ENCODE results near the gene MRPL48.

MRPL48 gene

DNA sequence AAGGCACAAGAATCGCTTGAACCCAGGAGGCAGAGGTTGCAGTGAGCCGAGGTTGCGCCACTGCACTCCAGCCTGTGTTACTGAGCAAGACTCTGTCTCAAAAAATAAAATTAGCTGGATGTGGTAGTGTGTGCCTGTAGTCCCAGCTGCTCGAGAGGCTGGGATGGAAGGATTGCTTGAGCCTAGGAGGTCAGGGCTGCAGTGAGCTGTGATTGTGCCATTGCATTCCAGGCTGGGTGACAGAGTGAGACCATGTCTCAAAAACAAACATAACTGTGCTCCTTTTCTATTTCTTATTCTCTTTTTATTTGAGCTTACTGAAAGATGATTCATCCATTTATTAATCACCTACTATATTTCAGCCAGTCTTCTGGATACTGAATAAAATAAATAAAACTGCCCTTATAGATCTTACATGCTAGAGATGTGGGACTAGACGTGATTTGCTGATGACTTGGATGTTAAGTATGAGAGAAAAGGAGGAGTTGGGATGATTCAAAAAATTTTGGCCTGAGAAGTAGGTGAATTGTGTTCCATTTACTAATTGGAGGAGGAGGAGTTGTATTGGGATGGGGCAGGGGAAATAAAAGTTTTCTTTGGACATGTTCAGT is 107.2 kb downstream of the MRPL48 start:
- Histone ChIP-seq H3K9me3 (ENCODE audit: insufficient read depth, low read depth, low read length) (peaks cover 5% of the 10 kb centered on the region; the same call in 1 of the 2 replicates), H3K27me3 (ENCODE audit: insufficient read depth, low read length) (no peaks in the 10 kb centered on the region), H3K27ac (ENCODE audit: low read depth, low read length) (no peak overlapping the region), H3K36me3 (ENCODE audit: insufficient read depth, low read length) (peaks cover 46% of the 10 kb centered on the region), H3K9ac (ENCODE audit: low read depth, low read length) (no peak overlapping the region), H3K4me1 (ENCODE audit: insufficient read depth, low read length) (no peaks in the 10 kb centered on the region), H3K4me3 (ENCODE audit: low read length) (no peak overlapping the region)
- 95% methylated on average over 5 of the region's 5 CpGs for WGBS

DNA sequence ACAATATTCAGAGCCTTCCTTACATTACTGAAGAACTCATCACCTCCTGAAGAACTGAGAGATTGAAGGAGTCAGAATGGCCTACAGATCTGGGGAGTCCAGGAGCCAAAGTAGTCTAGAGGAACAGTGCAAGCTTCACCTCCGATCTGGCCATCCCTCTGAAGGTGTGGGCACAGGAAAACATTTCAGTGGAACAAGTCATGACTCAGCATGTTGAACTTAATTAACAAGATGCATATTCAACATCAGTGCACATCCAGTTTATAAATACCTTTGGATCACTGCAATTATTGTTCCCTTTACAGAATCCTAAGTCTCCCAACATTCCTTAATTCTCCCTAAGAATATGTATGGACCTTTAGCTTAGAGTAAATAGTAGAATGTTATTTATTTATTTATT is 114.6 kb downstream of the MRPL48 start:
- WGBS: 93% methylated on average over 1 of the region's 1 CpG

DNA sequence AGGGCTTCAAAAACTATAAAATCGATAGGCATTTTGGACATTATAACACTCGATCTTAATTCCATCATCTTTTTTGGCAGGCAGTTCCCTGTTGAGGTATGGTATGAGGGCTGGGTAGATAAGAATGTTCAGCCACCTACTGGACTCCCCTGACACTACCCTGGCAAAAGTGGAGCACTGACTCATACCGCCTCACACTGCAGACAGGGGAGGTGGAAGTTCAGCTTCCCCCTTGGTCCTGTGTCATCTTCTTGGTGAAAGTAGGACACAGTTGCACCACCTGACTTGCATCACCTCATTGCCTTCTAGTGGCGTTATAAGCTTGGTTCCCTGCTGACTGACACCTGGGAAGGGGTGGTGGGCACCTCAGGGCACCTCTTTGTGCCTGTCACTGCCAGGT is 119.5 kb downstream of the MRPL48 start:
- no peak overlapping the region for H3K27ac ChIP-seq (ENCODE audit: low read depth, low read length)
- H3K36me3 ChIP-seq (ENCODE audit: insufficient read depth, low read length): peaks cover 34% of the 10 kb centered on the region
- H3K27me3 ChIP-seq (ENCODE audit: insufficient read depth, low read length): no peaks in the 10 kb centered on the region
- H3K4me1 ChIP-seq (ENCODE audit: insufficient read depth, low read length): no peaks in the 10 kb centered on the region
- no peak overlapping the region for H3K4me3 ChIP-seq (ENCODE audit: low read length)
- no peak overlapping the region for H3K9ac ChIP-seq (ENCODE audit: low read depth, low read length)
- 94% methylated on average over 4 of the region's 4 CpGs for WGBS
- H3K9me3 ChIP-seq (ENCODE audit: insufficient read depth, low read depth, low read length): no peaks in the 10 kb centered on the region

More for the DNA sequence above, 114.6 kb downstream of the MRPL48 start:
- H3K36me3 ChIP-seq (ENCODE audit: insufficient read depth, low read length): peaks cover 38% of the 10 kb centered on the region
- no peaks in the 10 kb centered on the region for H3K4me1 ChIP-seq (ENCODE audit: insufficient read depth, low read length)
- no peak overlapping the region for H3K4me3 ChIP-seq (ENCODE audit: low read length)
- no peak overlapping the region for H3K27ac ChIP-seq (ENCODE audit: low read depth, low read length)
- no peaks in the 10 kb centered on the region for H3K27me3 ChIP-seq (ENCODE audit: insufficient read depth, low read length)
- H3K9me3 ChIP-seq (ENCODE audit: insufficient read depth, low read depth, low read length): no peaks in the 10 kb centered on the region
- no peak overlapping the region for H3K9ac ChIP-seq (ENCODE audit: low read depth, low read length)

DNA sequence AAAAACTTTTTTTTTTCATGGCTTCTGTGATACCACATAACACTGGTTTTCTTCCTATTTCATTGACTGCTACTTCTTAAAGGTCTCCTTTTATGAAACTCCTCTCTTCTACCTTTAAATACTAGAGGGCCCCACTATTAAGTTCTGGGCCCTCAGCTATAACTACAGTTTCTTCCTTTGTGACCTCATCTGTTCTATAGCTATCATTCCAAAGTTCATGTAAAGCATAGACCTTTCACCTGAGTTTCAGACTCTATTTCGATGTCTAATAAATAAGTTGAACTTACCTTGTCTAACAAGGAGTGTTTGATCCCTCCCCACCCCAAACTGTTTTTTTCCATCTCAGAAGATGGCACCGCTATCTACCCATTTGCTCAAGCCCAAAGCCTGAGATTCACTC is 124.4 kb downstream of the MRPL48 start:
- H3K27ac ChIP-seq (ENCODE audit: low read depth, low read length): no peak overlapping the region
- H3K4me3 ChIP-seq (ENCODE audit: low read length): no peak overlapping the region
- H3K9ac ChIP-seq (ENCODE audit: low read depth, low read length): no peak overlapping the region
- no peaks in the 10 kb centered on the region for H3K9me3 ChIP-seq (ENCODE audit: insufficient read depth, low read depth, low read length)
- H3K4me1 ChIP-seq (ENCODE audit: insufficient read depth, low read length): no peaks in the 10 kb centered on the region
- H3K27me3 ChIP-seq (ENCODE audit: insufficient read depth, low read length): no peaks in the 10 kb centered on the region
- WGBS: 98% methylated on average over 2 of the region's 2 CpGs
- H3K36me3 ChIP-seq (ENCODE audit: insufficient read depth, low read length): peaks cover 71% of the 10 kb centered on the region

DNA sequence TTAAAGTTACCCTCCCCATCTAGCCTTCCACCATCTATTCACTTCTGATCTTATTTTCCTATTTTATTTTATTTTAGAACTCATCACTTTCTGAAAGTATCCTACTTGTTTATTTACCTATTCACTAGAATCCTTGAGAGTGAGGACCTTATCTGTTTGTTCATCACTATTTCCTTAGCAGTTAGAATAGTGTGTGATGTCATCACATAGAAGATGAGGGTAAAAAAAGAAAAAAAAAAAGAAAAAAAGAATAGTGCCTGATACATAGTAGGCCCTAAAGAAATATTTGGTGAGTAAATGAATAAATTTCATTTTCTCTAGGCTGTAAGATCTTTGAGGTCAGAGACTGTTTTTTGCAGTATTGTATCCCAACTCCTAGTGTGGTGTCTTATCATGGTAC is 125.8 kb downstream of the MRPL48 start:
- peaks cover 80% of the 10 kb centered on the region for H3K36me3 ChIP-seq (ENCODE audit: insufficient read depth, low read length)
- H3K27ac ChIP-seq (ENCODE audit: low read depth, low read length): no peak overlapping the region

DNA sequence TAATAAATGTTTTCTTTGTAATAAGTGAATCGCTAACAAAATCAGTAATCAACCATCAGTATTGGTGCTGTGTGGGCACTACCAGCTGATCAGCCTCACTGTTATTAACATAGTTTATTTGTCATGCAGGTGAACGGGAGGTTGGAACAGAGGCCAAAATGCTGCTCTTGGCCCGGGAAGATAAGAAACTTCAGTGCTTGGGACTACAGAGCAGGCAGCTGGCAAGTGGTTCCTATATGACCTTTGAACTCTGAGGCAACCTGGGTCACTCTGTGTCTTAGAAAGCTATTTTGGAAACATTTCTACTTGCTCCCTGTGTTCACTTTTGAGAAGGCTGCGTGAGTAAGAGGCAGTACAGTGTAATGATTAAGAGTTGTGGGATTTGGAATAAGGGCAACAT is 126.6 kb downstream of the MRPL48 start:
- Histone ChIP-seq H3K9me3 (ENCODE audit: insufficient read depth, low read depth, low read length) (no peaks in the 10 kb centered on the region), H3K36me3 (ENCODE audit: insufficient read depth, low read length) (peaks cover 85% of the 10 kb centered on the region), H3K9ac (ENCODE audit: low read depth, low read length) (no peak overlapping the region), H3K27me3 (ENCODE audit: insufficient read depth, low read length) (no peaks in the 10 kb centered on the region), H3K27ac (ENCODE audit: low read depth, low read length) (no peak overlapping the region), H3K4me3 (ENCODE audit: low read length) (no peak overlapping the region), H3K4me1 (ENCODE audit: insufficient read depth, low read length) (no peaks in the 10 kb centered on the region)
- 92% methylated on average over 4 of the region's 4 CpGs for WGBS

More for the DNA sequence above, 125.8 kb downstream of the MRPL48 start:
- Histone ChIP-seq H3K27me3 (ENCODE audit: insufficient read depth, low read length) (no peaks in the 10 kb centered on the region), H3K9me3 (ENCODE audit: insufficient read depth, low read depth, low read length) (no peaks in the 10 kb centered on the region), H3K4me3 (ENCODE audit: low read length) (no peak overlapping the region), H3K4me1 (ENCODE audit: insufficient read depth, low read length) (no peaks in the 10 kb centered on the region), H3K9ac (ENCODE audit: low read depth, low read length) (no peak overlapping the region)
